Hepatocyte (in vitro differentiated cells): ENCODE results near the gene PRX.

Experiments
- CTCF ChIP-seq: fragments of 200-600 bp; sonication (generic); IDR thresholded peaks from 2 replicates; pipeline ENCODE4 v1.5.1; 2016; ENCODE audit warnings: antibody characterized with exemption, mild to moderate bottlenecking; ENCODE audit not compliant: poor library complexity
- EZH2 ChIP-seq: fragments of 200-600 bp; sonication (generic); IDR thresholded peaks from 2 replicates; pipeline ENCODE4 v1.6.1; 2016; ENCODE audit warnings: antibody characterized with exemption, mild to moderate bottlenecking, borderline replicate concordance

GRCh38 chr19:40371802-40372122, 41.4 kb downstream of the PRX start:
- no peak for TF ChIP-seq CTCF
- no peak for TF ChIP-seq EZH2
